GM13977 (cell line): ENCODE results near the gene LSP1.

ENCODE experiments used
- DNase-seq: peaks from one replicate; pipeline ENCODE4 v3.0.0; 2012; ENCODE audit warnings: low spot score
- in situ Hi-C: fragments of 300-500 bp; cut with MboI; formaldehyde crosslinking; loops from one replicate; pipeline ENCODE4 v1.12.0; 2022; ENCODE audit warnings: low sequenced_read_pairs, low pct_unique_long_range_greater_than_20kb, mixed read lengths, inconsistent platforms; ENCODE audit not compliant: unreplicated experiment
- TF ChIP-seq, protein P1 (sequence below): IDR thresholded peaks from 2 replicates; pipeline ENCODE4 v1.5.1; 2012; ENCODE audit warnings: mild to moderate bottlenecking, control low read depth; ENCODE audit not compliant: insufficient read depth; ENCODE audit errors: extremely low read depth, missing control alignments

The LSP1 gene

GRCh38 chr11:1864831-1865665, 12.2 kb downstream of the LSP1 start:
- in situ Hi-C loops: no loop called here
- TF ChIP-seq, protein P1, sequence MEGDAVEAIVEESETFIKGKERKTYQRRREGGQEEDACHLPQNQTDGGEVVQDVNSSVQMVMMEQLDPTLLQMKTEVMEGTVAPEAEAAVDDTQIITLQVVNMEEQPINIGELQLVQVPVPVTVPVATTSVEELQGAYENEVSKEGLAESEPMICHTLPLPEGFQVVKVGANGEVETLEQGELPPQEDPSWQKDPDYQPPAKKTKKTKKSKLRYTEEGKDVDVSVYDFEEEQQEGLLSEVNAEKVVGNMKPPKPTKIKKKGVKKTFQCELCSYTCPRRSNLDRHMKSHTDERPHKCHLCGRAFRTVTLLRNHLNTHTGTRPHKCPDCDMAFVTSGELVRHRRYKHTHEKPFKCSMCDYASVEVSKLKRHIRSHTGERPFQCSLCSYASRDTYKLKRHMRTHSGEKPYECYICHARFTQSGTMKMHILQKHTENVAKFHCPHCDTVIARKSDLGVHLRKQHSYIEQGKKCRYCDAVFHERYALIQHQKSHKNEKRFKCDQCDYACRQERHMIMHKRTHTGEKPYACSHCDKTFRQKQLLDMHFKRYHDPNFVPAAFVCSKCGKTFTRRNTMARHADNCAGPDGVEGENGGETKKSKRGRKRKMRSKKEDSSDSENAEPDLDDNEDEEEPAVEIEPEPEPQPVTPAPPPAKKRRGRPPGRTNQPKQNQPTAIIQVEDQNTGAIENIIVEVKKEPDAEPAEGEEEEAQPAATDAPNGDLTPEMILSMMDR: no peak
- no peak for DNase-seq

GRCh38 chr11:1866226-1866625, 13.3 kb downstream of the LSP1 start:
- TF ChIP-seq, protein P1: no peak
- DNase-seq: no peak
- in situ Hi-C loops: no loop called here

GRCh38 chr11:1866776-1867175, 13.9 kb downstream of the LSP1 start:
- DNase-seq: no peak
- in situ Hi-C loops: no loop called here
- TF ChIP-seq, protein P1: no peak

DNA sequence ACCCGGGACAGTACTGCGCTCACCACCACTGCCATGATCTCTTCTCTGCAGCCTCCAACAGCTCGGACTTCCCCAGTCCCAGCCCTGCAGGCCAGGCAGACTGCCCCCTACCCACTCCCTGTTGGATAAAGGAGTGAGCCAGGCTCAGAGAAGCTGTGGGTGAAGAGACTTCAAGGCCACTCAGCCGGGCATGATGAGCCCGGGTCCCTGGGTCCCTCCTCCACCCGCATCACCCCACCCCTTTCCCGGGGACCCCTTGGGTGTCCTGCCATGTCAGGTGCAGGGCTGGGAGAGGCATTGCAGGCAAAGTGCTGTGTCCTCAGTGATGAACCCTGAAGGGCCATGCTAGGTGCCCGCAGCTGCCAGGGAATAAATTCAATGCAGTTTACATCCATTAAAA, 14.5 kb downstream of the LSP1 start:
- no peak for DNase-seq
- in situ Hi-C loops: no loop called here
- TF ChIP-seq, protein P1: no peak

GRCh38 chr11:1868056-1868635, 15.3 kb downstream of the LSP1 start:
- TF ChIP-seq, protein P1: no peak
- DNase-seq: no peak
- in situ Hi-C loops: no loop called here

DNA sequence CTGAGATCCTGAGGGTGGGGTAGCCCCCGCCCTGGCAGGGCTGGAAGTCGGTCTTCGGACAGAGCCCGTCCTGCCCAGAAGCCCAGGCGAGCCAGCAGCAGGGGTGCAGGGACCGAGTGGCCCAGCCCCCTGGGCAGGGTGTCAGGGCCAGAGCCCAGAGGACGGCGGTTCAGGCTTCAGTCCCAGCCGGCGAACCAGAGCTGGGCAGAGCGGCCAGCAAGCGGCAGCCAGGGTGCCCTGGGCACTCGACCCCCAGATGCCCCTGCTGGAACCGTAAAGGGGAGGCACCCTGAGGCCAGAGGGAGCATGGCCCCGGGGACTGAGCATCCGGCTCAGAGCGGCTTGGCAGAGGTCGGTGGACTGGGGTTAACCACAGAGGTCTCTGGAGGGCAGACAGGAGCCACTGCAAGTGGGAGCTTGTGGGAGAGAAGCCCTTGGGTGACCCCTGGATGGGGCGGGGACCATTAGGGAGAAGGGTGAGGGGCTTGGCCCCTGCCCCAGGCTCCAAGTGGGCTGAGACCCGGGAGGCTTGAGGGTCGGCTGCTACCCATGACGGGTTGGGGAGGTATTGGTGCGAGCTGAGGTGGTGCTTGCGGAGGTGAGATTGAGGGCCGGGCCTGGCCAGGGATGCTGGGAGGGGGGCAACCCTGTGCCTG, 15.9 kb downstream of the LSP1 start:
- TF ChIP-seq, protein P1: no peak
- in situ Hi-C loops: no loop called here
- DNase-seq: no peak
